Prostate gland (tissue), 2 donors: ENCODE data around the gene WFIKKN1. TPM values are rescaled to one million over a fixed set of nuclear protein-coding genes. Genes with fewer than 3 reads are reported as not detected.
A peak's percentile ranks its signal among the peaks of the same experiment; 100 is the strongest.
"Not testable (repeated sequence)": the region's sequence is repeated elsewhere in the genome, so short reads cannot be mapped to it uniquely, and the experiment has no call there.

Experiments
- DNase-seq: peaks from one replicate; pipeline ENCODE4 v3.0.0-alpha.2; 2019; ENCODE audit warnings: low spot score
- H3K27ac ChIP-seq, 2 donors: fragments of 200-600 bp; sonication (generic); 2 replicates each; pipeline ENCODE4 v1.5.1; 2017 to 2019
- H3K27me3 ChIP-seq: fragments of 200-600 bp; sonication (generic); replicated peaks from 2 replicates; pipeline ENCODE4 v1.5.1; 2019; ENCODE audit not compliant: insufficient read depth
- H3K36me3 ChIP-seq, 2 donors: fragments of 200-600 bp; sonication (generic); 1 replicate in 1 of 2; 2 replicates in 1 of 2; pipeline versions ENCODE4 v1.5.1 to v1.8.1; 2017 to 2019
- H3K4me1 ChIP-seq: fragments of 200-600 bp; sonication (generic); replicated peaks from 2 replicates; pipeline ENCODE4 v1.5.1; 2019
- H3K4me3 ChIP-seq, 2 donors: fragments of 200-600 bp; sonication (generic); 2 replicates each; pipeline ENCODE4 v1.5.1; 2017 to 2019
- H3K9me3 ChIP-seq: fragments of 200-600 bp; sonication (generic); 2 replicates; pipeline ENCODE4 v1.5.1; 2017
- CTCF ChIP-seq, 4 experiments: fragments of 200-600 bp in 2 of 4; fragments of 450-650 bp in 2 of 4; sonication (generic) in 2 of 4; IDR thresholded peaks; 1 replicate in 3 of 4; 2 replicates in 1 of 4; pipeline ENCODE4 v1.5.1; 2016 to 2019; ENCODE audit warnings: antibody characterized with exemption in 4 of 4, mild to moderate bottlenecking in 2 of 4, moderate library complexity in 2 of 4
- POLR2A ChIP-seq: fragments of 450-650 bp; IDR thresholded peaks from one replicate; pipeline ENCODE4 v1.6.1; 2016; ENCODE audit warnings: antibody characterized with exemption, mild to moderate bottlenecking
- POLR2AphosphoS5 ChIP-seq: sonication (generic); formaldehyde crosslinking; IDR thresholded peaks from one replicate; pipeline ENCODE4 v1.6.1; 2017; ENCODE audit warnings: antibody characterized with exemption
- WGBS: methylation state at CpG from one replicate; pipeline ENCODE4 v1.1.5; 2018; 5-methylcytosine and 5-hydroxymethylcytosine counted together
- intact Hi-C: fragments of 100-400 bp; cut with DNase I; formaldehyde crosslinking; loops from one replicate; pipeline ENCODE4 v1.14.2; 2022
- total RNA-seq, 2 donors: library from RNA; depleted of rRNA; stranded (reverse); fragments of >200 nt; gene quantifications; one replicate each; pipeline ENCODE4 v1.1.0, GENCODE V29; 2016

WFIKKN1 gene
- total RNA-seq, 2 donors from 2014 or later: 1.5 to 1.9 TPM

GRCh38 chr16:595094-595528, 35.7 kb upstream of the WFIKKN1 start:
- no peak overlapping the region for H3K4me3 ChIP-seq
- 85% methylated on average over 16 of the region's 18 CpGs for WGBS
- no peak for DNase-seq
- intact Hi-C loops: no loop called here
- H3K4me1 ChIP-seq: peaks cover 16% of the 10 kb centered on the region
- H3K9me3 ChIP-seq: no peaks in the 10 kb centered on the region
- no peak for TF ChIP-seq POLR2AphosphoS5
- TF ChIP-seq CTCF (IDR thresholded peaks at IDR 0.05): no peak
- TF ChIP-seq POLR2A: no peak
- no peaks in the 10 kb centered on the region for H3K27me3 ChIP-seq
- no peak overlapping the region for H3K27ac ChIP-seq
- peaks cover 0 to 4% of the 10 kb centered on the region in 2 donors for H3K36me3 ChIP-seq

GRCh38 chr16:595942-596735, 34.6 kb upstream of the WFIKKN1 start:
- DNase-seq: no peak
- TF ChIP-seq POLR2A (no peak), CTCF (IDR thresholded peaks at IDR 0.05) (no peak), POLR2AphosphoS5 (peak; percentile 40)
- H3K36me3 ChIP-seq: peaks cover 0 to 4% of the 10 kb centered on the region in 2 donors
- H3K27me3 ChIP-seq: no peaks in the 10 kb centered on the region
- no peaks in the 10 kb centered on the region for H3K9me3 ChIP-seq
- intact Hi-C loops: no loop called here
- WGBS: 69% methylated on average over 33 of the region's 34 CpGs
- no peak overlapping the region for H3K27ac ChIP-seq
- H3K4me1 ChIP-seq: peaks cover 16% of the 10 kb centered on the region
- H3K4me3 ChIP-seq: no peak overlapping the region

GRCh38 chr16:596736-597060, 34.1 kb upstream of the WFIKKN1 start:
- Histone ChIP-seq H3K36me3 (peaks cover 0 to 4% of the 10 kb centered on the region in 2 donors), H3K4me1 (peaks cover 16% of the 10 kb centered on the region), H3K9me3 (no peaks in the 10 kb centered on the region), H3K27ac (no peak overlapping the region), H3K27me3 (no peaks in the 10 kb centered on the region), H3K4me3 (no peak overlapping the region)
- no peak for DNase-seq
- intact Hi-C loops: no loop called here
- TF ChIP-seq CTCF (IDR thresholded peaks at IDR 0.05) (no peak), POLR2AphosphoS5 (no peak), POLR2A (no peak)
- 95% methylated on average over 12 of the region's 12 CpGs for WGBS

- H3K27me3 ChIP-seq, H3K27ac ChIP-seq, H3K4me3 ChIP-seq, DNase-seq, H3K36me3 ChIP-seq, intact Hi-C loops, H3K9me3 ChIP-seq: not testable (repeated sequence)
- 99% methylated on average over 6 of the region's 7 CpGs for WGBS
- H3K4me1 ChIP-seq: peaks cover 16% of the 10 kb centered on the region
Observed at GRCh38 chr16:597655-598054, 33.1 kb upstream of the WFIKKN1 start.

GRCh38 chr16:598823-599739, 31.7 kb upstream of the WFIKKN1 start:
- peaks cover 0 to 4% of the 10 kb centered on the region in 2 donors for H3K36me3 ChIP-seq
- no peak for DNase-seq
- intact Hi-C loops: no loop called here
- H3K4me1 ChIP-seq: peaks cover 4% of the 10 kb centered on the region
- 94% methylated on average over 43 of the region's 43 CpGs for WGBS
- TF ChIP-seq POLR2AphosphoS5: no peak
- TF ChIP-seq CTCF (IDR thresholded peaks at IDR 0.05): no peak
- TF ChIP-seq POLR2A: no peak
- no peaks in the 10 kb centered on the region for H3K9me3 ChIP-seq
- H3K27ac ChIP-seq: no peak overlapping the region
- no peaks in the 10 kb centered on the region for H3K27me3 ChIP-seq
- H3K4me3 ChIP-seq: no peak overlapping the region
